IPS DF 4.7 (cell line): ENCODE measurements around the gene KIAA1671.
A peak's percentile ranks its signal among the peaks of the same experiment; 100 is the strongest.
"Not testable (repeated sequence)": the region's sequence is repeated elsewhere in the genome, so short reads cannot be mapped to it uniquely, and the experiment has no call there.

Experiments
- DNase-seq: peaks from one replicate; pipeline ENCODE4 v3.0.0-alpha.2; 2013; ENCODE audit warnings: low spot score; ENCODE audit errors: extremely low read depth

Gene KIAA1671

GRCh38 chr22:25223269-25223850, 270.8 kb downstream of the KIAA1671 start:
- no peak for DNase-seq

DNA sequence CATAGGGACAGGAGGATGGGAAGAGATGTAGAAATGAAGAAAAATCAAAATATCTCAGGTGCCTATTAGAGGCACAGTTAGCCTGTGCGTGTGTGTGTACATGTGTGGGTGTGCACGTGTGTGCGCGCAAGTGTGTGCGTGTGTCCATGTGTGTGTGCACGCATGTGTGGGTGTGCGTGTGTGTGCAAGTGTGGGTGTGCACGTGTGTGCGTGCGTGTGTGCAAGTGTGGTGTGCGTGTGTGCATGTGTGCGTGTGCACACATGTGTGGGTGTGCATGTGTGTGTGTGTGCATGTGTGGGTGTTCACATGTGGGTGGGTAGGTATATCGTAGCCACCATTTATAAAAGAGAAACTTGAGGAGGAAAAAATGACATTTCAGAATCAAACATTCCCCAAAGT, 276.3 kb downstream of the KIAA1671 start:
- no peak for DNase-seq

GRCh38 chr22:25230760-25231159, 278.2 kb downstream of the KIAA1671 start:
- DNase-seq = not testable (repeated sequence)

GRCh38 chr22:25232301-25232700, 279.8 kb downstream of the KIAA1671 start:
- no peak for DNase-seq

- DNase-seq = not testable (repeated sequence)
These were observed 281.2 kb downstream of the KIAA1671 start for GRCh38 chr22:25233706-25234105.

- peak; percentile 74 for DNase-seq
These were observed 283.2 kb downstream of the KIAA1671 start for GRCh38 chr22:25235547-25236290.

GRCh38 chr22:25236417-25236816, 283.9 kb downstream of the KIAA1671 start:
- DNase-seq = no peak

GRCh38 chr22:25237503-25237902, 285.0 kb downstream of the KIAA1671 start:
- DNase-seq = no peak

GRCh38 chr22:25238058-25238457, 285.5 kb downstream of the KIAA1671 start:
- not testable (repeated sequence) for DNase-seq
